Right lobe of liver (tissue), 4 donors: ENCODE results near the gene GRK4.
"Not testable (repeated sequence)": the region's sequence is repeated elsewhere in the genome, so short reads cannot be mapped to it uniquely, and the experiment has no call there.

Experiments
- POLR2A ChIP-seq: fragments of 450-650 bp; IDR thresholded peaks from one replicate; pipeline ENCODE4 v1.6.1; 2017; ENCODE audit warnings: antibody characterized with exemption, mild to moderate bottlenecking
- TF ChIP-seq, protein P1 (sequence below), 4 donors: fragments of 200-600 bp in 3 of 4; fragments of 450-650 bp in 1 of 4; IDR thresholded peaks; one replicate each; pipeline versions ENCODE4 v1.5.1 to v1.8.0; 2016 to 2022; ENCODE audit warnings: antibody characterized with exemption in 4 of 4, mild to moderate bottlenecking in 2 of 4
- donor health status: DM: no; HTN: no; CAD: no.
- donor health status: DM: no; HTN: no; CAD: no.
- donor health status: DM: no; HTN: yes; CAD: no.

DNA sequence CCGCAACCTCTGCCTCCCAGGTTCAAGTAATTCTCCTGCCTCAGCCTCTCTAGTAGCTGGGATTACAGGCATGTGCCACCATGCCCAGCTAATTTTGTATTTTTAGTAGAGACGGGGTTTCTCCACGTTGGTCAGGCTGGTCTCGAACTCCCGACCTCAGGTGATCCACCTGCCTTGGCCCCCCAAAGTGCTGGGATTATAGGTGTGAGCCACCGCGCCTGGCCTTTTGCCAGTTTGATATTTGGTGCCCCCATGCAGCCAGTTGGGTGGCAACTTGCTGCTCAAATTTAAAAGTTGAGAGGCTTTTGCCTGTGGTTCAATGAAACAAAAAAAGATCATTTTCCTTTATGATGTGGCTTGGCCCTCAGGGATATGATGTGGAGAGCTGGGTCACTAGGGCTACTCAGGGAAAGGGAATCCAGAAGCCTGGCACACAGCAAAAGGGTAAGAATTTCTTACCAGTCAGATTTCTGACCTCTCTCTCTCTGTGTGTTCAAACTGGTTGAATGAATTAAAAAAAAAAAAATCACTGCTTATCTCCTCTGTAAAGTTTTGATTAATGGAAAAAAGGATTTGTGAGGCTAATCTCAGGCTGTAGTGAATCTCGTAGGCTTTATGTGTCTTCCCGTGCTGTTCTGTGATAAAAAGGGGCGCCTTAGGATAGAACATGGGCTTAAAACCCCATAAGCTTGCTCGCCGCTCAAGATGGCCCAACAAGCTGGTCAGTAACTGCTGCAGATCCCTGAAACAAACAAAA lies 87.9 kb downstream of the GRK4 start:
- TF ChIP-seq POLR2A = not testable (repeated sequence)
- TF ChIP-seq, protein P1, sequence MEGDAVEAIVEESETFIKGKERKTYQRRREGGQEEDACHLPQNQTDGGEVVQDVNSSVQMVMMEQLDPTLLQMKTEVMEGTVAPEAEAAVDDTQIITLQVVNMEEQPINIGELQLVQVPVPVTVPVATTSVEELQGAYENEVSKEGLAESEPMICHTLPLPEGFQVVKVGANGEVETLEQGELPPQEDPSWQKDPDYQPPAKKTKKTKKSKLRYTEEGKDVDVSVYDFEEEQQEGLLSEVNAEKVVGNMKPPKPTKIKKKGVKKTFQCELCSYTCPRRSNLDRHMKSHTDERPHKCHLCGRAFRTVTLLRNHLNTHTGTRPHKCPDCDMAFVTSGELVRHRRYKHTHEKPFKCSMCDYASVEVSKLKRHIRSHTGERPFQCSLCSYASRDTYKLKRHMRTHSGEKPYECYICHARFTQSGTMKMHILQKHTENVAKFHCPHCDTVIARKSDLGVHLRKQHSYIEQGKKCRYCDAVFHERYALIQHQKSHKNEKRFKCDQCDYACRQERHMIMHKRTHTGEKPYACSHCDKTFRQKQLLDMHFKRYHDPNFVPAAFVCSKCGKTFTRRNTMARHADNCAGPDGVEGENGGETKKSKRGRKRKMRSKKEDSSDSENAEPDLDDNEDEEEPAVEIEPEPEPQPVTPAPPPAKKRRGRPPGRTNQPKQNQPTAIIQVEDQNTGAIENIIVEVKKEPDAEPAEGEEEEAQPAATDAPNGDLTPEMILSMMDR (IDR thresholded peaks at IDR 0.05) = not testable (repeated sequence)
